WTC11 (cell line): Measurements from ENCODE around the gene CSPG5. TPM values are rescaled to one million over a fixed set of nuclear protein-coding genes. Genes with fewer than 3 reads are reported as not detected.

Experiments used
- AR ChIP-seq: fragments of 250-450 bp; sonication (Bioruptor Pico); IDR thresholded peaks from 2 replicates; pipeline ENCODE4 v1.9.0; 2021; ENCODE audit warnings: mild to moderate bottlenecking
- ARID4B ChIP-seq: sonication (generic); formaldehyde crosslinking; IDR thresholded peaks from 2 replicates; pipeline ENCODE4 v1.8.0; 2023; ENCODE audit warnings: missing genetic modification reagents, mild to moderate bottlenecking, borderline replicate concordance
- ATF2 ChIP-seq: sonication (generic); formaldehyde crosslinking; IDR thresholded peaks from 2 replicates; pipeline ENCODE4 v1.8.1; 2022; ENCODE audit warnings: low read depth, missing genetic modification reagents, borderline replicate concordance
- ATF6 ChIP-seq: sonication (generic); formaldehyde crosslinking; IDR thresholded peaks from 2 replicates; pipeline ENCODE4 v1.8.1; 2023; ENCODE audit warnings: mild to moderate bottlenecking, missing genetic modification reagents
- GRHL2 ChIP-seq: fragments of 250-450 bp; sonication (Bioruptor Pico); IDR thresholded peaks from 2 replicates; pipeline ENCODE4 v1.8.0; 2022; ENCODE audit warnings: mild to moderate bottlenecking, moderate library complexity; ENCODE audit not compliant: insufficient replicate concordance, severe bottlenecking
- IRF1 ChIP-seq: sonication (generic); formaldehyde crosslinking; IDR thresholded peaks from 2 replicates; pipeline ENCODE4 v1.8.0; 2023; ENCODE audit warnings: missing genetic modification reagents
- ZNF416 ChIP-seq: fragments of 250-450 bp; sonication (Bioruptor Pico); IDR thresholded peaks from 2 replicates; pipeline ENCODE4 v1.9.0; 2021; ENCODE audit warnings: mild to moderate bottlenecking, inconsistent platforms
- ZNF425 ChIP-seq: fragments of 250-450 bp; sonication (Bioruptor Pico); conservative IDR thresholded peaks from 2 replicates; pipeline ENCODE4 v1.9.0; 2021; ENCODE audit warnings: mild to moderate bottlenecking
- ZNF532 ChIP-seq: fragments of 250-450 bp; sonication (Bioruptor Pico); IDR thresholded peaks from 2 replicates; pipeline ENCODE4 v1.9.0; 2021; ENCODE audit warnings: mild to moderate bottlenecking, borderline replicate concordance
- total RNA-seq: library from RNA; stranded (reverse); gene quantifications from 3 replicates; pipeline ENCODE4 v1.2.3, GENCODE V29; 2021

Gene CSPG5
- total RNA-seq, 1 experiment from 2014 or later = 3.3 TPM

GRCh38 chr3:47517937-47518336 is 60.7 kb downstream of the CSPG5 start (continued):
- TF ChIP-seq AR (CRISPR knock-in tag) (no peak), ZNF416 (no peak), ATF2 (CRISPR knock-in tag) (no peak), ATF6 (no peak), ZNF425 (CRISPR knock-in tag) (no peak), ZNF532 (CRISPR knock-in tag) (no peak), IRF1 (CRISPR knock-in tag) (no peak), ARID4B (CRISPR knock-in tag) (no peak), GRHL2 (CRISPR knock-in tag) (no peak)
